Activated CD8-positive, alpha-beta memory T cell treated with anti-CD3 and anti-CD28 coated beads, Interleukin-2, amount 50 U/mL, for 4 hours (primary cell): ENCODE data around the gene CABP7.

Source experiments
- DNase-seq: peaks from one replicate; pipeline ENCODE4 v3.0.0-alpha.2; 2020

CABP7 gene

DNA sequence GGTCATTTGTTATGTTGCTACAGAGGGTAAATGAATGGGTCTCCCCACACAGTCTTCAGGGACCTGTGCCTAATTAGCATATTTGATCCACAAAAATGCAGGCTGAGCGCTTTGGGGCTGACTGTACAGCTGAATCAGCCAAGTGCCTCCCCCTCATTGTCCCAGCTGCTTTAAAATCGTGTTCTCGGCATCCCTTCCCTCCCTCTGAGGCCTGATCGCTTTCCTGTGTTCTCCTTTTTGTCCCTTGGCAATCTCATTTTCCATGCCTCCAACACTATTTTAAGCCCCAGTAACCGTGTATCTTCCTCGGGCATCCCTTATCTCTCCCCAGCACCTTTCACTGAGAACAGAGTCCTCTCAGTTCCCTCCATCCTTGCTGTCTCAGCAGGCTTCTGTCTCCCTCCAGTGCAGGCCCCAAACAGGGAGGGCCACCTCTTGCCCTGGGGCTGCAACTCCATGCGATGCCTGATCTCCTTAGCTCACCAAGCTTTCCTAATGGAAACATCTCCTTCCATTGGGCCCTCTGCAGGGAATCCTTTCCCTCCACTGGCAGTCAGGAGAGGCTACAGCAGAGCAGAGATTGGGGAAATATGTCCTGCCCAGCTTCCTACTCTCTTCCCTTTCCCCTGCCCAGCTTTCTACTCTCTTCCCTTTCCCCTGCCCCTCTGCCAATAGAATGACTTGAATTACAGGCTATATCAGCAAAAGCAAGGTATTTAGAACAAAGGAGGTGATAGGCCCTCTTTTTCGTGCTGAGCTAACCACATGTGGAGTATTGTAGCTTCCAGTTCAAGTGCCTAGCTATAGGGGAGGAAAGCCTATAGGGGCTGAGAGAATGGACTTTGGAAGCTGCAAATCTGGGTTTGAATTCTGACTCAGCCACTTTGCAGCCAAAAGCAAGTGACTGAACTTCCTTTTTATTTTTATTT, 61.2 kb downstream of the CABP7 start:
- no peak for DNase-seq
